ENCODE data around the gene RPS26. TPM values are rescaled to one million over a fixed set of nuclear protein-coding genes. Genes with fewer than 3 reads are reported as not detected.
"Not testable (repeated sequence)": the region's sequence is repeated elsewhere in the genome, so short reads cannot be mapped to it uniquely, and the experiment has no call there.

Gene RPS26
- total RNA-seq, 2 donors from 2014 or later: 33.2 to 45.2 TPM

GRCh38 chr12:56059964-56060363 lies 18.2 kb downstream of the RPS26 start:
- not testable (repeated sequence) for DNase-seq (ENCODE audit: low spot score)

GRCh38 chr12:56061982-56062381 lies 20.3 kb downstream of the RPS26 start:
- intact Hi-C loops (cut with DNase I): no loop called here
- DNase-seq (ENCODE audit: low spot score): no peak

More at GRCh38 chr12:56059964-56060363, 18.2 kb downstream of the RPS26 start:
- intact Hi-C loops (cut with DNase I): not testable (repeated sequence)

DNA sequence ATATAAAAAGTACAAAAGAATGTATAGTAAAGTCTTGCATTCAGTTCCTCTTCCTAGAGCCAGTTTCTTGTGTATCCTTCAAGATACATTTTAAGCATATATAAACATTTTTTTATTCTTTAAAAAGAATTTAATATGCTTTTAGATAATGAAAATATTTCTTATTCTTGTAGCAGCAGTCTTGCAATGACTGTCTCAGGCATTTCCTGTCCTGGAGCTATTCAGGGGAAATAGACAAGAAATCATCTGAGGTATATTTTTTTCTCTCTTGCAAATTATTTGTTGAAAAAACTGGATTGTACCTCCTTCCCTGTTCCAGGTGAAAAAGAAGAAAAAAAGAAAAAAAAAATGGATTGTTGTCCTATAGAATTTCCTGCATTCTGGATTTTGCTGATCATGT lies 21.3 kb downstream of the RPS26 start:
- intact Hi-C loops (cut with DNase I): no loop called here
- no peak for DNase-seq (ENCODE audit: low spot score)

GRCh38 chr12:56071648-56072047 lies 29.9 kb downstream of the RPS26 start:
- no peak for DNase-seq (ENCODE audit: low spot score)
- intact Hi-C loops (cut with DNase I): no loop called here

DNA sequence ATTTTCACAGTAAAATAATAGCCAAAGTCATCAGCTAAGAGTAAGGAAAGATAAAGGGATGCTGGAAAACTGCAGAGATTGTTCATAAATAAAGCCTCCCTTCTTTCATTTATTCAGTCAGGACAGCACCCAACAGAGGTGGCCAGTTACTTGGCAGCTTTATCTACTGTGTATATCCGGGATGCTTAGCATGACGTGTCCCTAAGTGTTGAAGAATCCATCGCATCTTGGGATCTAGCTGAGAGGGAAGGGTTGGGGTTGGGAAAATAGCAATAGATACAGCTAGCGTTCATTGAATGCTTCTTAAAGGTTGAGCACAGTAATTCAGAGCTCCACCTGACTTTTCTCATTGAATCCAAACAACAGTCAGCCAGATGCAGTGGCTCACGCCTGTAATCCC lies 32.7 kb downstream of the RPS26 start:
- intact Hi-C loops (cut with DNase I): no loop called here
- DNase-seq (ENCODE audit: low spot score): no peak

DNA sequence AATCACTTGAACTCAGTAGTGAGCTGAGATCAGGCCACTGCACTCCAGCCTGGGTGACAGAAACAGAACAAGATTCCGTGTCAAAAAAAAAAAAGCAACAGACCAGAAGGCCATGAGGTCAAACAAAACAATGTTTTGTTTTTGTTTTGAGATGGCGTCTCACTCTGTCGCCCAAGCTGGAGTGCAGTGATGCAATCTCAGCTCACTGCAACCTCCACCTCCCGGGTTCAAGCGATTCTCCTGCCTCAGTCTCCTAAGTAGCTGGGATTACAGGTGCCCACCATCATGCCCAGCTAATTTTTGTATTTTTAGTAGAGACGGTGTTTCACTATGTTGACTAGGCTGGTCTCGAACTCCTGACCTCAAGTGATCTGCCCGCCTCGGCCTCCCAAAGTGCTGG lies 36.2 kb downstream of the RPS26 start:
- intact Hi-C loops (cut with DNase I); DNase-seq (ENCODE audit: low spot score): not testable (repeated sequence)

DNA sequence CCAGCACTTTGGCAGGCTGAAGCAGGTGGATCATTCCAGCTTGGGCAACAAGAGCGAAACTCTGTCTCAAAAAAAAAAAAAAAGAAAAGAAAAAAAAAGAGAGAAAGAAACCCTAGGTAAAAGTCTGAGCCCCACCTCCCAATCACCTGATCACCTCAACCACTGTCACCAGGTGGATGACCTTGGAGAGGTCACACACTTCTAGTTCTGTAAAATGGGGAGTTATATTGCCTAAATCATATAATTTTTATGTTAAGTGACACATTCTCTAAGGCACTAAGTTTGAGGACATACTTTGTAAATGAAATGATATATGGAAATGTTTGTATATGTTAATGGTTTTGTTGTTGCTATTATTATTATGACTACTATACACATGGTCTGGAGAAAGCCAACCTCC lies 36.7 kb downstream of the RPS26 start:
- DNase-seq (ENCODE audit: low spot score): no peak
- intact Hi-C loops (cut with DNase I): no loop called here

GRCh38 chr12:56078931-56079722 lies 37.4 kb downstream of the RPS26 start:
- intact Hi-C loops (cut with DNase I): no loop called here
- DNase-seq (ENCODE audit: low spot score): peak; percentile 96

DNA sequence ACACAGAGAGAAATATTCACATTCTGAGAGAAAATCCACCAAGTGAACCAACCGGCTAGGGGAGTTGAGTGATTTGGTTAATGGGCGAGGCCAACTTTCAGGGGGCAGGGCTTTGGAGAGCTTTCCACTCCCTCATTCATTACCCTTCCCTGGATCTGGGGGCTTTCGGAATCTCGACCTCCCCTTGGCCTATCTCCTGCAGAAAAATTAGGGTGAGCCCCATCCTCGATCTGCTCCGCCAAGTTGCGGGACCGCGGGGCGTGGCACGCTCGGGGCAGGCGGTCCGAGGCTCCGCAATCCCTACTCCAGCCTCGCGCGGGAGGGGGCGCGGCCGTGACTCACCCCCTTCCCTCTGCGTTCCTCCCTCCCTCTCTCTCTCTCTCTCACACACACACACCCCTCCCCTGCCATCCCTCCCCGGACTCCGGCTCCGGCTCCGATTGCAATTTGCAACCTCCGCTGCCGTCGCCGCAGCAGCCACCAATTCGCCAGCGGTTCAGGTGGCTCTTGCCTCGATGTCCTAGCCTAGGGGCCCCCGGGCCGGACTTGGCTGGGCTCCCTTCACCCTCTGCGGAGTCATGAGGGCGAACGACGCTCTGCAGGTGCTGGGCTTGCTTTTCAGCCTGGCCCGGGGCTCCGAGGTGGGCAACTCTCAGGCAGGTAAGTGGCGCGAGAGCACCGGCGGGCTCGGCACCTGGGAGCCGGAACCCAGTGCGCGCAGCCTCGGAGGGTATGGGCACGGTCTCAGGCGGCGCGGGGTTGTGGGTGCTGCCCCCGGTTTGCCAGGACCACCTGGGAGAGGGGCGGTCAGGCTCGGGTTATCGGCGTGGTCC lies 38.2 kb downstream of the RPS26 start, which contains the start of gene ERBB3:
ERBB3 (plus strand) TSS at position 443 of the 833 bp plus-strand sequence; CDS start at position 579, 136 bp downstream.
- intact Hi-C loops (cut with DNase I): no loop called here
- DNase-seq (ENCODE audit: low spot score): peak; percentile 91

GRCh38 chr12:56080556-56081138 lies 38.9 kb downstream of the RPS26 start:
- intact Hi-C loops (cut with DNase I): no loop called here
- no peak for DNase-seq (ENCODE audit: low spot score)

DNA sequence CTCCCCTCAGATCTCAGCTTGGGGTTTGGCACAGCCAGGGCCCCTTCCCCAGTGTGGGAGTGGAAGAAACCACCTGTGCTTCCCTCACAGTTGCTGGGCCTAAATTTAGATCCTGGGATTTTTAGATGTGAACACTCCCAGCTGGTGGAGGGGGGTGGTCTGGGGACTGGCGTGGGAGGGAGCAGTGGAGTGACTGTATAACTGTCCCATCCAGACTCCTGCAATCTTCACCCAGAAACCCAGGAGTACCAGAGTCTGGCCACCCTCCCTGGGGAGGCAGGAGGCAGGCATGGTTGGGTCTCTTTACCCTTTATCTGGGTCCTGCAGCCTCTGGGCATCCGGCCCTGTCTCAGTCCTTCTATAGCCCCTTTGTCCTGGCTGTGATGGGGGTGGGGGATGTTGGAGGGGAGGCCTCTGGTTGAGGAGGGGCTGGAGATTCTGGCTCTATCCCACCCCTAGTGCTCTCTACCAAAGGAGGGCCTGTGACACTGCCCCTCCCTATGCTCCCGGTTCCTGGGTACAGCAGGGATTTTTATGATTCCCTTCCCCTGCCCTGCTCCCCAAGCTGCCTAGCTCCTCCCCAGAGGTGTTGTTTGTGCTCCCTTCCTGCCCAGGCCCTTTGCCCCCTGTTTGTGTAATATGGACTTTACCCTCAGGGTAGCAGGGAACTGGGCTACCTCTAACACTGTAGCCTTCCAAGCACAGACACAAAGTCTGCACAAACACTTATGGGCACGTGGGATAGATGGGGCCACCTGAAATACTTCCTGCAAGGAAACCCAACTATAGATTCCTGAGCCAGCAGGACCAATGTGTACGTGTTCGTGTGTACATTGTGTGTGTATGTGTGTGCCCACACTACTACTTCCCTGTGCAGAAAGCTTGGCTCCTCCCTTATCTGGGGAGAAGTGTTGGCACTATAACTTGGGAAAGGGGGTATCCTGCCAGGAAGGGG lies 40.0 kb downstream of the RPS26 start:
- peak; percentile 45 for DNase-seq (ENCODE audit: low spot score)
- intact Hi-C loops (cut with DNase I): no loop called here

DNA sequence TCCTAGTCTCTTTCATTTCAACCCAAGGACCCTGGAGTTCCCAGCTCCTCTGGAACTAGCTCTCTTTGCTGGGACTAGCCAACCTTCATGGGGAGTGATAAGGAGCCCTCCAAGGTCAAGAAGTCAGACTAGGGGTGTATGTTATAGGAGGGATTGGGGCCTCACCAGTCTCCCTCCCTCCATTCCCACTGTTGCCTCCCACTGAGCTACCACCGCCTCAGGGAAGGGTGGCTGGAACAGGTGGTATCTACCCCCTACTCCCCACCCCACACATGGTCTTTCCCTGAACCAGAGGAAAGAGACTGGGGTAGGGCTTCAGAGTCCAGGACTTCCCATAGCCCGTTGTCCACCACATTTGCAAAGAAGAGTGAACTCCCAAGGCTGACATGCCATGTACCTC lies 40.7 kb downstream of the RPS26 start:
- DNase-seq (ENCODE audit: low spot score): peak; percentile 73
- intact Hi-C loops (cut with DNase I): no loop called here

DNA sequence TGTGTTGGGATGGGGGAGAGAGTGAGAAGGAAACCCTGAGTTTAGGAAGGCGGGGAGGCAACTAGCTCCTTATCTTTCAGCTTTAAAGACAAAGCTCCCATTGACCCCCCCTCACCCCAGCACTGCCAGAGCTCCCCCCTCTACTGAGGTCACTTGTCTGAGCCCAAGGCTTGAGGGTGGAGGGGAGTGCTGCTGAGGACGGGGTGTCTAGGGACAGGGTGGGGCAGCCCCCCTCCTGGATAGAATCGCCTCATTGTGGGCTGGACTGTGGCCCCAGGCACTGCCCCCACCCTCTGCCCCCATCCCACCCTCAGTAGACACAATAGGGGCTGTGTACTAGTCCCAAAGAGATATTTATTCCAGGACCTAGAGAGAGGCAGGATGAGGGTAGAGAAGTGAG lies 41.2 kb downstream of the RPS26 start:
- intact Hi-C loops (cut with DNase I): no loop called here
- DNase-seq (ENCODE audit: low spot score): peak; percentile 48

GRCh38 chr12:56084958-56085543 lies 43.3 kb downstream of the RPS26 start:
- intact Hi-C loops (cut with DNase I): no loop called here
- DNase-seq (ENCODE audit: low spot score): no peak

DNA sequence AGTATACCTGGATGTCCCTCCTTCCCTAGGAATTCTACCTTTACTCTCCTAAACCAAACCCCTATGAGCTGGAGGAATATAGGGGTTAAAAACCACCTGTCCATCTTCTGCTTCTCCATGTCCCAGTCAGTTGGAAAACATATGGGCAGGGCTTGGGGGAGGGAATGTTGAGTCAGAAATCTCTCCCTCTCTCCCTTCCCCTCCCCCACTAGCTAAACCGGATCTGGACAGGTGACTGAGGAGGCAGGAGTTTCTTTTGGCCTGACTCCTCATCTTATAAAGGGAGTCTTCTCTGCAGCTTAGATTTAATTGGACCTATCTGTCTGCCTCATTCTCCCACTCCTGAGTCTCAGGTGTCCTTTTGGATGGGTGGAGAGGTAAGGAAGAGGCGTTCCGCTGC lies 44.4 kb downstream of the RPS26 start:
- intact Hi-C loops (cut with DNase I): no loop called here
- DNase-seq (ENCODE audit: low spot score): no peak

DNA sequence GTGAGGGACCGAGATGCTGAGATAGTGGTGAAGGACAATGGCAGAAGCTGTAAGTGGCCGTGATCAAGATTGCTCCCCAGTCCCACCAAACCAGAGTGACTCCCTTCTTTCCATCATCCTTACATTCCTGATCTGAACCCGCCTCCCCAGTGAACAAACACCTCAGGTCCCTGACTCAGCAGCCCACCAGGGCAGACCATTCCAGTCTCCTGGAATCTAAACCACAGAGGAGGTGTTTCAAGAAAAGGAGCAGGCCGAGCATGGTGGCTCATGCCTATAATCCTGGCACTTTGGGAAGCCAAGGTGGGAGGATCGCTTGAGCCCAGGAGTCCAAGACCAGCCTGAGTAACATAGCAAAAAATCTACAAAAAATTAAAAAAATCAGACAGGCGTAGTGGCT lies 44.9 kb downstream of the RPS26 start:
- DNase-seq (ENCODE audit: low spot score): peak; percentile 59
- intact Hi-C loops (cut with DNase I): no loop called here

DNA sequence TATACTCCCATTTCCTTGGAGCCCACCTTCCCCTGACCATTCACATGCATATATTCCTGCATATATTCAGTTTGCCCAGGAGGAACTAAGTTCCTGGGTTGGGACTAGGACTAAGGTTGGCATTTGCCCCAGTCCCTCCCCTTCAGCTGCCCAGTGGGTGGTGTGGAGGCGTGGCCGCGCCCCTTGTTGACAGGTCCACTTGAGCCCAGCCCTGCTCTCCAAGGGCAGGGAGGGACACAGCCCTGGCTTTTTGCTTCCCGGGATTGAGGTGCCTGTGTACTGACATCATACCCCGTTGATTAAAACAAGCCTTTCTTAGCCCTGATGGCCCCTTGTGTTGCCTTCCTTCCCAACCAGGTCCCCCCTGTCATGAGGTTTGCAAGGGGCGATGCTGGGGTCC lies 45.5 kb downstream of the RPS26 start:
- intact Hi-C loops (cut with DNase I): no loop called here
- DNase-seq (ENCODE audit: low spot score): peak; percentile 53

Measured in posterior vena cava (tissue), 2 donors.